H9 (cell line): ENCODE measurements around the gene ZNF275. TPM values are rescaled to one million over a fixed set of nuclear protein-coding genes. Genes with fewer than 3 reads are reported as not detected.

Experiments
- DNase-seq: peaks from one replicate; pipeline ENCODE4 v3.0.0-alpha.2; 2017
- H2AFZ ChIP-seq: one replicate; pipeline ENCODE4 v1.6.1; 2013; ENCODE audit warnings: mild to moderate bottlenecking, low read length, control low read depth, moderate library complexity
- H2AK5ac ChIP-seq: 2 replicates; pipeline ENCODE4 v1.6.1; 2013; ENCODE audit warnings: low read length, control low read depth, mixed read lengths; ENCODE audit not compliant: insufficient read length
- H2BK120ac ChIP-seq: one replicate; pipeline ENCODE4 v1.6.1; 2013; ENCODE audit warnings: low read depth, mild to moderate bottlenecking, low read length, control low read depth, inconsistent platforms; ENCODE audit not compliant: poor library complexity, severe bottlenecking
- H2BK12ac ChIP-seq: 2 replicates; pipeline ENCODE4 v1.6.1; 2013; ENCODE audit warnings: low read length, control low read depth, mixed read lengths, low read depth; ENCODE audit not compliant: insufficient read length
- H2BK15ac ChIP-seq: 2 replicates; pipeline ENCODE4 v1.6.1; 2013; ENCODE audit warnings: low read depth, low read length, control low read depth
- H2BK20ac ChIP-seq: one replicate; pipeline ENCODE4 v1.6.1; 2013; ENCODE audit warnings: low read depth, mild to moderate bottlenecking, low read length, control low read depth, inconsistent platforms; ENCODE audit not compliant: poor library complexity, severe bottlenecking
- H2BK5ac ChIP-seq: 2 replicates; pipeline ENCODE4 v1.6.1; 2013; ENCODE audit warnings: low read length, control low read depth, mixed read lengths; ENCODE audit not compliant: insufficient read length
- H3K14ac ChIP-seq: 2 replicates; pipeline ENCODE4 v1.6.1; 2013; ENCODE audit warnings: low read length, control low read depth; ENCODE audit not compliant: insufficient read depth
- H3K18ac ChIP-seq: 2 replicates; pipeline ENCODE4 v1.6.1; 2013; ENCODE audit warnings: low read depth, mild to moderate bottlenecking, mixed read lengths, low read length, control low read depth; ENCODE audit not compliant: insufficient read length
- H3K23ac ChIP-seq: 2 replicates; pipeline ENCODE4 v1.6.1; 2013; ENCODE audit warnings: low read length, control low read depth, mixed read lengths, low read depth; ENCODE audit not compliant: insufficient read length
- H3K23me2 ChIP-seq: 2 replicates; pipeline ENCODE4 v1.6.1; 2013; ENCODE audit warnings: low read depth, mild to moderate bottlenecking, mixed read lengths, low read length, control low read depth; ENCODE audit not compliant: insufficient read length, poor library complexity, severe bottlenecking
- H3K27ac ChIP-seq: 2 replicates; pipeline ENCODE4 v1.5.1; 2013; ENCODE audit warnings: low read length, control low read depth, mixed read lengths, low read depth; ENCODE audit not compliant: insufficient read length
- H3K27me3 ChIP-seq: 2 replicates; pipeline ENCODE4 v1.6.1; 2013; ENCODE audit warnings: low read length, control low read depth, inconsistent platforms; ENCODE audit not compliant: insufficient read depth
- H3K4ac ChIP-seq: 2 replicates; pipeline ENCODE4 v1.6.1; 2013; ENCODE audit warnings: low read depth, mild to moderate bottlenecking, control low read depth, inconsistent platforms, low read length, moderate library complexity
- H3K4me1 ChIP-seq: 2 replicates; pipeline ENCODE4 v1.6.1; 2013; ENCODE audit warnings: low read length, control low read depth, inconsistent platforms; ENCODE audit not compliant: insufficient read depth
- H3K4me2 ChIP-seq: 2 replicates; pipeline ENCODE4 v1.6.1; 2013; ENCODE audit warnings: low read length, control low read depth, mixed read lengths; ENCODE audit not compliant: insufficient read length, insufficient read depth
- H3K56ac ChIP-seq: 2 replicates; pipeline ENCODE4 v1.6.1; 2013; ENCODE audit warnings: low read depth, mild to moderate bottlenecking, mixed read lengths, low read length, control low read depth; ENCODE audit not compliant: insufficient read length
- H3K79me1 ChIP-seq: 2 replicates; pipeline ENCODE4 v1.6.1; 2013; ENCODE audit warnings: low read depth, mild to moderate bottlenecking, moderate library complexity, low read length, control low read depth, inconsistent platforms; ENCODE audit not compliant: insufficient read depth, poor library complexity, severe bottlenecking
- H3K79me2 ChIP-seq: 2 replicates; pipeline ENCODE4 v1.6.1; 2013; ENCODE audit warnings: low read length, control low read depth, inconsistent platforms; ENCODE audit not compliant: insufficient read depth
- H3K9ac ChIP-seq: 2 replicates; pipeline ENCODE4 v1.6.1; 2013; ENCODE audit warnings: low read length, control low read depth, mixed read lengths; ENCODE audit not compliant: insufficient read length; ENCODE audit errors: extremely low read depth
- H3K9me3 ChIP-seq: one replicate; pipeline ENCODE4 v1.6.1; 2013; ENCODE audit warnings: low read depth, low read length, inconsistent platforms; ENCODE audit not compliant: control insufficient read depth
- H3T11ph ChIP-seq: one replicate; pipeline ENCODE4 v1.6.1; 2013; ENCODE audit warnings: mild to moderate bottlenecking, low read length, control low read depth, inconsistent platforms
- H4K20me1 ChIP-seq: one replicate; pipeline ENCODE4 v1.6.1; 2013; ENCODE audit not compliant: control insufficient read depth, insufficient read length, insufficient read depth
- H4K5ac ChIP-seq: 2 replicates; pipeline ENCODE4 v1.6.1; 2013; ENCODE audit warnings: low read depth, mild to moderate bottlenecking, mixed read lengths, low read length, control low read depth; ENCODE audit not compliant: insufficient read length
- H4K8ac ChIP-seq: replicated peaks from 2 replicates; pipeline ENCODE4 v1.6.1; 2013; ENCODE audit warnings: low read length, control low read depth, mixed read lengths, low read depth; ENCODE audit not compliant: insufficient read length
- H4K91ac ChIP-seq: 2 replicates; pipeline ENCODE4 v1.6.1; 2013; ENCODE audit warnings: low read depth, mild to moderate bottlenecking, moderate library complexity, mixed read lengths, low read length, control low read depth; ENCODE audit not compliant: insufficient read length
- H3K27ac Mint-ChIP-seq, 3 experiments: 2 replicates in 2 of 3; 3 replicates in 1 of 3; pipeline ENCODE4 v1.8.0; 2020 to 2021; ENCODE audit warnings: mixed read lengths in 3 of 3, mild to moderate bottlenecking in 1 of 3, moderate library complexity in 1 of 3
- H3K27me3 Mint-ChIP-seq: 2 replicates; pipeline ENCODE4 v1.8.0; 2021; ENCODE audit warnings: low read depth, mild to moderate bottlenecking, moderate library complexity, mixed read lengths
- H3K36me3 Mint-ChIP-seq, 3 experiments: 2 replicates in 2 of 3; 3 replicates in 1 of 3; pipeline ENCODE4 v1.8.0; 2020 to 2021; ENCODE audit warnings: low read depth in 3 of 3, mixed read lengths in 3 of 3; ENCODE audit not compliant: insufficient read depth in 1 of 3
- H3K4me1 Mint-ChIP-seq, 2 experiments: 2 replicates each; pipeline ENCODE4 v1.8.0; 2020; ENCODE audit warnings: mixed read lengths in 2 of 2
- H3K4me3 Mint-ChIP-seq, 2 experiments: 2 replicates in 1 of 2; 3 replicates in 1 of 2; pipeline ENCODE4 v1.8.0; 2020 to 2021; ENCODE audit warnings: mild to moderate bottlenecking in 2 of 2, mixed read lengths in 2 of 2, moderate library complexity in 1 of 2
- H3K9me3 Mint-ChIP-seq, 2 experiments: 2 replicates in 1 of 2; 3 replicates in 1 of 2; pipeline ENCODE4 v1.8.0; 2020; ENCODE audit warnings: mild to moderate bottlenecking in 2 of 2, mixed read lengths in 2 of 2, moderate library complexity in 1 of 2
- CTCF ChIP-seq: fragments of 200-600 bp; sonication (generic); conservative IDR thresholded peaks from 3 replicates; pipeline ENCODE4 v1.8.0; 2021; ENCODE audit warnings: antibody characterized with exemption, mild to moderate bottlenecking
- WGBS: extraction: QIAGEN DNeasy Blood & Tissue Kit; methylation state at CpG from one replicate; pipeline ENCODE4 v1.1.7; 2013; ENCODE audit warnings: missing lambda C conversion rate, low lambda C conversion rate, mixed read lengths; ENCODE audit not compliant: insufficient read length; ENCODE audit errors: extremely low coverage; 5-methylcytosine and 5-hydroxymethylcytosine counted together
- total RNA-seq: library from RNA; stranded (reverse); gene quantifications from 2 replicates; pipeline ENCODE4 v1.2.1, GENCODE V29; 2021

The ZNF275 gene
- total RNA-seq, 1 experiment from 2014 or later, result 11.8 TPM

- H3K36me3 Mint-ChIP-seq, result peaks cover 7 to 10% (median 10%) of the 10 kb centered on the region in 3 experiments
- H3K14ac ChIP-seq, result no peak overlapping the region
- no peaks in the 10 kb centered on the region for H3K79me1 ChIP-seq
- H4K5ac ChIP-seq, result no peak overlapping the region
- no peak overlapping the region for H4K91ac ChIP-seq
- H3K4me1 Mint-ChIP-seq, result peaks cover 0 to 6% of the 10 kb centered on the region in 2 experiments; a peak in 1 of 4 replicates
- H2BK5ac ChIP-seq, result no peak overlapping the region
- H2AFZ ChIP-seq, result no peak overlapping the region
- H3K27ac Mint-ChIP-seq, result no peak overlapping the region
- no peak overlapping the region for H2BK20ac ChIP-seq
- no peak overlapping the region for H3T11ph ChIP-seq
- no peaks in the 10 kb centered on the region for H3K4me1 ChIP-seq
- no peak overlapping the region for H3K23ac ChIP-seq
- no peak overlapping the region for H3K56ac ChIP-seq
- no peak overlapping the region for H3K4me3 Mint-ChIP-seq
- H3K18ac ChIP-seq, result no peak overlapping the region
- no peaks in the 10 kb centered on the region for H3K27me3 ChIP-seq
- no peak overlapping the region for H3K27ac ChIP-seq
- no peak overlapping the region for H3K4ac ChIP-seq
- H3K79me2 ChIP-seq, result no peaks in the 10 kb centered on the region
- no peak overlapping the region for H4K8ac ChIP-seq
- H3K9me3 Mint-ChIP-seq, result peaks cover 71 to 80% of the 10 kb centered on the region in 2 experiments
- WGBS, result no CpG with 5 or more reads among the region's 17 CpGs
- no peak overlapping the region for H2BK120ac ChIP-seq
- no peak overlapping the region for H3K9ac ChIP-seq
- no peak overlapping the region for H3K4me2 ChIP-seq
- H2AK5ac ChIP-seq, result no peak overlapping the region
- peaks cover 27% of the 10 kb centered on the region for H3K27me3 Mint-ChIP-seq
- no peaks in the 10 kb centered on the region for H4K20me1 ChIP-seq
- peaks cover 9% of the 10 kb centered on the region for H3K9me3 ChIP-seq
- H3K23me2 ChIP-seq, result no peaks in the 10 kb centered on the region
- no peak for TF ChIP-seq CTCF
- H2BK15ac ChIP-seq, result no peak overlapping the region
- no peak overlapping the region for H2BK12ac ChIP-seq
- DNase-seq, result no peak
Measured at GRCh38 chrX:153398275-153398960, 64.5 kb downstream of the ZNF275 start.
